Keratinocyte (primary cell): ENCODE data around the gene C15orf40. TPM values are rescaled to one million over a fixed set of nuclear protein-coding genes. Genes with fewer than 3 reads are reported as not detected.

Experiments
- DNase-seq: peaks from one replicate; pipeline ENCODE4 v3.0.0-alpha.2; 2011; ENCODE audit warnings: low read depth, missing footprints, low spot score
- FAIRE-seq: peaks from 2 replicates; lab custom pipeline; 2011; peaks lifted over from hg19 to GRCh38; lab: Jason Lieb, UNC
- H2AFZ ChIP-seq: 2 replicates; pipeline ENCODE4 v1.6.0; 2012; ENCODE audit warnings: low read length, control low read depth, inconsistent platforms; ENCODE audit not compliant: control insufficient read depth
- H3K27ac ChIP-seq: 2 replicates; pipeline ENCODE4 v1.5.1; 2011; ENCODE audit warnings: low read length; ENCODE audit not compliant: control insufficient read depth, insufficient read depth
- H3K27me3 ChIP-seq: 3 replicates; pipeline ENCODE4 v1.6.0; 2011; ENCODE audit warnings: low read length; ENCODE audit not compliant: control insufficient read depth, insufficient read depth; ENCODE audit errors: extremely low read depth
- H3K36me3 ChIP-seq, 2 experiments: 2 replicates in 1 of 2; 3 replicates in 1 of 2; pipeline ENCODE4 v1.5.1; 2011; ENCODE audit warnings: low read length in 2 of 2, mild to moderate bottlenecking in 1 of 2; ENCODE audit not compliant: control insufficient read depth in 2 of 2, insufficient read depth in 2 of 2; ENCODE audit errors: extremely low read depth in 1 of 2
- H3K4me1 ChIP-seq: 3 replicates; pipeline ENCODE4 v1.5.1; 2011; ENCODE audit warnings: low read length; ENCODE audit not compliant: control insufficient read depth, insufficient read depth; ENCODE audit errors: extremely low read depth
- H3K4me2 ChIP-seq: 3 replicates; pipeline ENCODE4 v1.6.0; 2011; ENCODE audit warnings: low read depth, low read length; ENCODE audit not compliant: control insufficient read depth, insufficient read depth; ENCODE audit errors: extremely low read depth
- H3K4me3 ChIP-seq, 3 experiments: fragments of 200-600 bp in 1 of 3; sonication (generic) in 1 of 3; 2 replicates in 2 of 3; 3 replicates in 1 of 3; pipeline ENCODE4 v1.5.1; 2011 to 2016; ENCODE audit warnings: low read length in 3 of 3, mild to moderate bottlenecking in 3 of 3, control low read depth in 2 of 3, inconsistent platforms in 1 of 3, low read depth in 1 of 3, mixed read lengths in 1 of 3, mixed run types in 1 of 3, moderate library complexity in 1 of 3; ENCODE audit not compliant: control insufficient read depth in 2 of 3, insufficient read depth in 2 of 3; ENCODE audit errors: extremely low read depth in 1 of 3
- H3K79me2 ChIP-seq: 2 replicates; pipeline ENCODE4 v1.6.0; 2012; ENCODE audit warnings: low read length; ENCODE audit not compliant: control insufficient read depth, insufficient read depth
- H3K9ac ChIP-seq: 3 replicates; pipeline ENCODE4 v1.6.0; 2011; ENCODE audit warnings: low read length; ENCODE audit not compliant: control insufficient read depth, insufficient read depth; ENCODE audit errors: extremely low read depth
- H3K9me1 ChIP-seq: 3 replicates; pipeline ENCODE4 v1.6.0; 2011; ENCODE audit warnings: low read length; ENCODE audit not compliant: control insufficient read depth, insufficient read depth; ENCODE audit errors: extremely low read depth
- H3K9me3 ChIP-seq: 2 replicates; pipeline ENCODE4 v1.5.1; 2012; ENCODE audit warnings: low read depth, low read length; ENCODE audit not compliant: control insufficient read depth
- H4K20me1 ChIP-seq: 3 replicates; pipeline ENCODE4 v1.6.0; 2011; ENCODE audit warnings: low read length; ENCODE audit not compliant: control insufficient read depth, insufficient read depth; ENCODE audit errors: extremely low read depth
- CTCF ChIP-seq, 3 experiments: IDR thresholded peaks in 1 of 3; conservative IDR thresholded peaks in 1 of 3; optimal IDR thresholded peaks in 1 of 3; 2 replicates in 2 of 3; 3 replicates in 1 of 3; pipeline versions ENCODE3 to v1.5.1; 2011; ENCODE audit warnings: low read length in 3 of 3, mild to moderate bottlenecking in 3 of 3, moderate library complexity in 2 of 3, control low read depth in 1 of 3, inconsistent platforms in 1 of 3; ENCODE audit not compliant: insufficient read depth in 2 of 3; ENCODE audit errors: extremely low read depth in 1 of 3
- EZH2 ChIP-seq: IDR thresholded peaks from one replicate; pipeline ENCODE4 v1.6.1; 2012; ENCODE audit warnings: inconsistent platforms, mild to moderate bottlenecking, low read length, moderate library complexity
- dilution Hi-C: fragments of 300-500 bp; cut with MboI; formaldehyde crosslinking; loops from one replicate; pipeline ENCODE4 v1.7.0; 2020; ENCODE audit warnings: low sequenced_read_pairs; ENCODE audit not compliant: extremely low pct_ligation_motif_present
- polyA plus RNA-seq, 5 experiments: library from polyadenylated mRNA; depleted of rRNA in 3 of 5; stranded (reverse) in 3 of 5; stranded (forward) in 1 of 5; unstranded in 1 of 5; fragments of >200 nt; gene quantifications; 1 replicate in 1 of 5; 2 replicates in 3 of 5; 3 replicates in 1 of 5; pipeline versions ENCODE4 v1.2.1 to v1.2.3, GENCODE V29; 2011 to 2012; ENCODE audit warnings: missing spikeins in 2 of 5, low read depth in 1 of 5, low replicate concordance in 1 of 5

The C15orf40 gene
- polyA plus RNA-seq, 1 donor (not counting 4 experiments of a cell fraction or from before 2014, with no cell fraction given), result 26.6 TPM

GRCh38 chr15:82999905-83000671, 11.4 kb downstream of the C15orf40 start:
- Histone ChIP-seq H3K27ac (no peak overlapping the region), H3K9me1 (no peaks in the 10 kb centered on the region), H3K4me1 (no peaks in the 10 kb centered on the region), H3K36me3 (no peaks in the 10 kb centered on the region), H3K9me3 (no peaks in the 10 kb centered on the region), H3K4me3 (no peak overlapping the region), H2AFZ (peak overlapping the region; percentile 2), H3K79me2 (no peaks in the 10 kb centered on the region), H3K27me3 (no peaks in the 10 kb centered on the region), H4K20me1 (no peaks in the 10 kb centered on the region), H3K4me2 (peak overlapping the region; percentile 53), H3K9ac (no peak overlapping the region)
- no peak for DNase-seq
- TF ChIP-seq CTCF (optimal IDR thresholded peaks at IDR 0.05 in 1 of 3, IDR thresholded peaks at IDR 0.05 in 1 of 3, conservative IDR thresholded peaks at IDR 0.05 in 1 of 3; ENCODE audit: extremely low read depth in 1 of 3, insufficient read depth in 2 of 3, low read length in 3 of 3) (peak; percentile 39 to 57 (median 43)), EZH2 (no peak)
- peak; percentile 90 for FAIRE-seq
- dilution Hi-C loops, result loop anchor here (5.0 kb wide), 1 partner anchor 153 kb away; no protein-coding TSS in a partner anchor

GRCh38 chr15:82999426-82999825, 12.0 kb downstream of the C15orf40 start:
- H3K4me2 ChIP-seq, result no peak overlapping the region
- H3K27me3 ChIP-seq, result no peaks in the 10 kb centered on the region
- H3K9me3 ChIP-seq, result no peaks in the 10 kb centered on the region
- no peak for DNase-seq
- dilution Hi-C loops, result no loop called here
- H3K4me1 ChIP-seq, result no peaks in the 10 kb centered on the region
- no peaks in the 10 kb centered on the region for H4K20me1 ChIP-seq
- no peak overlapping the region for H3K27ac ChIP-seq
- no peaks in the 10 kb centered on the region for H3K36me3 ChIP-seq
- H3K79me2 ChIP-seq, result no peaks in the 10 kb centered on the region
- H3K9me1 ChIP-seq, result no peaks in the 10 kb centered on the region
- no peak overlapping the region for H3K9ac ChIP-seq
- FAIRE-seq, result no peak
- H3K4me3 ChIP-seq, result no peak overlapping the region
- TF ChIP-seq CTCF (optimal IDR thresholded peaks at IDR 0.05 in 1 of 3, IDR thresholded peaks at IDR 0.05 in 1 of 3, conservative IDR thresholded peaks at IDR 0.05 in 1 of 3; ENCODE audit: extremely low read depth in 1 of 3, insufficient read depth in 2 of 3, low read length in 3 of 3), result no peak
- no peak for TF ChIP-seq EZH2
- H2AFZ ChIP-seq, result no peak overlapping the region
